Spleen (tissue), 7 donors: ENCODE results near the gene MYOZ2.

Source experiments
- CTCF ChIP-seq, 11 experiments: fragments of 200-600 bp in 7 of 11; fragments of 450-650 bp in 4 of 11; sonication (generic) in 4 of 11; IDR thresholded peaks in 8 of 11; conservative IDR thresholded peaks in 3 of 11; 1 replicate in 7 of 11; 2 replicates in 4 of 11; pipeline versions ENCODE4 v1.4.0 to v1.8.0; 2016 to 2021; ENCODE audit warnings: antibody characterized with exemption in 11 of 11, inconsistent platforms in 4 of 11, mild to moderate bottlenecking in 1 of 11
- POLR2A ChIP-seq, 3 donors: fragments of 450-650 bp; IDR thresholded peaks; one replicate each; pipeline ENCODE4 v1.5.1; 2017; ENCODE audit warnings: antibody characterized with exemption in 3 of 3, mild to moderate bottlenecking in 1 of 3
- donor health status: DM: no; HTN: no; CAD: no; lungs with moderate emphysema.
- donor health status: DM: no; HTN: no; CAD: no.
- donor health status: DM: no; HTN: no; CAD: no.

GRCh38 chr4:119212234-119212963 lies 76.8 kb downstream of the MYOZ2 start, which contains the start of gene USP53:
- peak; percentile 28 to 89 (median 82) for TF ChIP-seq POLR2A (IDR thresholded peaks at IDR 0.05)
- TF ChIP-seq CTCF (IDR thresholded peaks at IDR 0.05 in 8 of 11, conservative IDR thresholded peaks at IDR 0.05 in 3 of 11): peak in 3 of 11 experiments; percentile 2 to 32 (median 5)
